K562 (cell line): ENCODE data around the gene USP48. TPM values are rescaled to one million over a fixed set of nuclear protein-coding genes. Genes with fewer than 3 reads are reported as not detected.
A peak's percentile ranks its signal among the peaks of the same experiment; 100 is the strongest.

ENCODE experiments used
- ARID1B ChIP-seq: fragments of 450-650 bp; IDR thresholded peaks from 2 replicates; pipeline ENCODE4 v1.6.1; 2016; ENCODE audit warnings: antibody characterized with exemption, mild to moderate bottlenecking, inconsistent platforms
- CCNT2 ChIP-seq: IDR thresholded peaks from 2 replicates; pipeline ENCODE4 v1.6.1; 2011; ENCODE audit warnings: borderline replicate concordance, low read depth, mild to moderate bottlenecking, moderate library complexity, mixed read lengths, low read length; ENCODE audit not compliant: insufficient read length; ENCODE audit errors: extremely low read depth
- CEBPG ChIP-seq, 3 experiments: fragments of 200-800 bp in 1 of 3; sonication (Bioruptor generic) in 1 of 3; sonication (generic) in 1 of 3; formaldehyde crosslinking in 1 of 3; IDR thresholded peaks in 2 of 3; conservative IDR thresholded peaks in 1 of 3; 2 replicates each; pipeline versions ENCODE4 v1.6.1 to v1.8.0; 2016 to 2022; ENCODE audit warnings: missing compliant biosample characterization in 2 of 3, missing genetic modification characterization in 2 of 3, mild to moderate bottlenecking in 1 of 3, missing genetic modification reagents in 1 of 3
- E2F3 ChIP-seq: fragments of 250-450 bp; sonication (Bioruptor Pico); IDR thresholded peaks from 2 replicates; pipeline ENCODE4 v1.4.0; 2020; ENCODE audit warnings: mild to moderate bottlenecking
- HCFC1 ChIP-seq: IDR thresholded peaks from 2 replicates; pipeline ENCODE4 v1.6.1; 2012; ENCODE audit warnings: low read depth, low read length, improper control_type of control experiment
- HMG20B ChIP-seq: fragments of 250-450 bp; sonication (Bioruptor Pico); IDR thresholded peaks from 2 replicates; pipeline ENCODE4 v1.5.0; 2021; ENCODE audit warnings: mild to moderate bottlenecking
- PCBP2 ChIP-seq: fragments of 200-400 bp; formaldehyde crosslinking; IDR thresholded peaks from 2 replicates; pipeline ENCODE4 v1.6.1; 2018; ENCODE audit warnings: low read length, low read depth, mild to moderate bottlenecking, moderate library complexity; ENCODE audit not compliant: poor library complexity, severe bottlenecking
- TAF9B ChIP-seq: fragments of 450-650 bp; IDR thresholded peaks from 2 replicates; pipeline ENCODE4 v1.6.1; 2018; ENCODE audit warnings: mild to moderate bottlenecking; ENCODE audit not compliant: partially characterized antibody
- ZBTB40 ChIP-seq, 2 experiments: fragments of 450-650 bp in 1 of 2; sonication (generic) in 1 of 2; formaldehyde crosslinking in 1 of 2; IDR thresholded peaks; 2 replicates each; pipeline versions ENCODE4 v1.7.1 to v1.9.0; 2016 to 2022; ENCODE audit warnings: inconsistent platforms in 1 of 2, mild to moderate bottlenecking in 1 of 2, missing genetic modification reagents in 1 of 2
- ZNF263 ChIP-seq: sonication (generic); formaldehyde crosslinking; IDR thresholded peaks from 2 replicates; pipeline ENCODE4 v1.8.0; 2022; ENCODE audit warnings: mild to moderate bottlenecking, missing genetic modification reagents, borderline replicate concordance
- ZNF277 ChIP-seq: fragments of 250-450 bp; sonication (Bioruptor Pico); IDR thresholded peaks from 2 replicates; pipeline ENCODE4 v1.8.0; 2022; ENCODE audit warnings: inconsistent platforms, mild to moderate bottlenecking, moderate library complexity, borderline replicate concordance
- ZNF408 ChIP-seq: fragments of 250-450 bp; sonication (Bioruptor Pico); IDR thresholded peaks from 2 replicates; pipeline ENCODE4 v1.4.0; 2020; ENCODE audit warnings: low read depth, mild to moderate bottlenecking, moderate library complexity
- polyA plus RNA-seq, 8 experiments: library from polyadenylated mRNA; depleted of rRNA in 4 of 8; stranded (reverse) in 5 of 8; unstranded in 3 of 8; fragments of >200 nt; fragmentation: Nextera tagmentation in 2 of 8; fragmentation: Illumina TruSeq in 1 of 8; extraction: Ambion mirVana in 2 of 8; extraction: Trizol in 1 of 8; gene quantifications; 2 replicates each; pipeline versions ENCODE4 v1.2.1 to v1.2.3, GENCODE V29; 2011 to 2014; ENCODE audit warnings: inconsistent platforms in 1 of 8, missing spikeins in 1 of 8
- total RNA-seq, 7 experiments: library from RNA; depleted of rRNA in 6 of 7; stranded (reverse); fragments of >200 nt in 6 of 7; fragmentation: Illumina TruSeq in 2 of 7; extraction: Trizol in 2 of 7; gene quantifications; 2 replicates each; pipeline versions ENCODE4 v1.2.1 to v1.2.3, GENCODE V29; 2011 to 2021; ENCODE audit warnings: low replicate concordance in 1 of 7
- TF ChIP-seq, protein P1 (sequence below): fragments of 450-650 bp; IDR thresholded peaks from 2 replicates; pipeline ENCODE4 v1.6.1; 2014; ENCODE audit warnings: low read depth, mild to moderate bottlenecking, moderate library complexity, borderline replicate concordance

The USP48 gene
- total and polyA plus RNA-seq, 9 of the 15 experiments (the other 6 are each of a cell fraction or from before 2014, with no cell fraction given), result 23.3 to 123 (median 106) TPM

DNA sequence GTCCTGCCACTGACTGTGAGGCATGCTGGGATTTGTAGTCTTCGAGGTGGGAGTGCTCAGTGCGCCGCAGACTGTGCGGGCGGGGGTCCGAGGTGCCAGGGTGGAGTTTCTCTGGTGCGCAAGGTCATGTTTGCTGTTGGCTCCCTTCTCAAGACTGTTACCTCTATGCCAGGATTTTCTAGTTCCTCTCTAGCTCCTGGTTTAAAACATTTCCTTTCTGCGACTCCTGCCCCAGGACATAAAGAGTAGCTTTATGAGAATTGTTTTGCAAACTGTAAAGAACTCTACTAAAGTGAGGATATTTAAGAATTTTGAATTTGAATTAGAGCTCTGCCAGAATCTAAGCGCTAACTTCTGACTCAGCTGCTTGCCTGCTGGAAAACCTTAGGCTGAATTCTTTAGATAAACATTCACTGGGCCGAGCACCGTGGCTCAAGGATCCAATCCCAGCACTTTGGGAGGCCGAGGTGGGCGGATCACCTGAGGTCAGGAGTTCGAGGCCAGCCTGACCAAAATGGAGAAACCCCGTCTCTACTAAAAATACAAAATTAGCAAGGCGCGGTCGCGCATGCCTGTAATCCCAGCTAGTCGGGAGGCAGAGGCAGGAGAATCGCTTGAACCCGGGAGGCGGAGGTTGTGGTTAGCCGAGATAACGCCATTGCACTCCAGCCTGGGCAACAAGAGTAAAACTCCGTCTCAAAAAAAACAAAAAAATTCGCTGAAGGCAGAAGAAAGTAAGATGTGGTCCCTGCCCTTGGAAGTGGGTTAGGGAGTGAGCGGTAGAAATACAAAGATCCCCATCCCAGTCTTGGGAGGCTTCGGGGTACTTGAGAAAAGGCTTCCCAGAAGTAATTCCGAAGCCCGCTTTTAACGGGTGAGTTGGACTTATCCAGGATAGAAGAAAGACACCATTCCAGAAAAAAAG lies 992 bp upstream of the USP48 start (continued):
- TF ChIP-seq ZBTB40 (IDR thresholded peaks at IDR 0.05) (peak; percentile 49; the same call in 1 of the 2 replicates), ZBTB40 (CRISPR knock-in tag; IDR thresholded peaks at IDR 0.05) (no peak), ZNF408 (CRISPR knock-in tag) (no peak), TAF9B (no peak), E2F3 (CRISPR knock-in tag) (no peak), ZNF263 (CRISPR knock-in tag) (no peak), HCFC1 (peak; percentile 100), CEBPG (CRISPR knock-in tag; IDR thresholded peaks at IDR 0.05) (no peak), CEBPG (tag; conservative IDR thresholded peaks at IDR 0.05 in 1 of 2, IDR thresholded peaks at IDR 0.05 in 1 of 2) (no peak), ZNF277 (CRISPR knock-in tag) (no peak), PCBP2 (no peak), CCNT2 (peak; percentile 30), ARID1B (peak; percentile 82), HMG20B (CRISPR knock-in tag) (no peak)
- TF ChIP-seq, protein P1, sequence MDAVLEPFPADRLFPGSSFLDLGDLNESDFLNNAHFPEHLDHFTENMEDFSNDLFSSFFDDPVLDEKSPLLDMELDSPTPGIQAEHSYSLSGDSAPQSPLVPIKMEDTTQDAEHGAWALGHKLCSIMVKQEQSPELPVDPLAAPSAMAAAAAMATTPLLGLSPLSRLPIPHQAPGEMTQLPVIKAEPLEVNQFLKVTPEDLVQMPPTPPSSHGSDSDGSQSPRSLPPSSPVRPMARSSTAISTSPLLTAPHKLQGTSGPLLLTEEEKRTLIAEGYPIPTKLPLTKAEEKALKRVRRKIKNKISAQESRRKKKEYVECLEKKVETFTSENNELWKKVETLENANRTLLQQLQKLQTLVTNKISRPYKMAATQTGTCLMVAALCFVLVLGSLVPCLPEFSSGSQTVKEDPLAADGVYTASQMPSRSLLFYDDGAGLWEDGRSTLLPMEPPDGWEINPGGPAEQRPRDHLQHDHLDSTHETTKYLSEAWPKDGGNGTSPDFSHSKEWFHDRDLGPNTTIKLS, result no peak
